ENCODE measurements around the gene KIAA1958. TPM values are rescaled to one million over a fixed set of nuclear protein-coding genes. Genes with fewer than 3 reads are reported as not detected.
"Not testable (repeated sequence)": the region's sequence is repeated elsewhere in the genome, so short reads cannot be mapped to it uniquely, and the experiment has no call there.

The KIAA1958 gene
- total RNA-seq, 2 donors from 2014 or later: 7.0 to 42.8 TPM

- DNase-seq (ENCODE audit: low spot score): no peak
- Histone ChIP-seq H3K9me3 (no peaks in the 10 kb centered on the region), H3K4me1 (replicated peaks) (no peaks in the 10 kb centered on the region), H3K4me3 (no peak overlapping the region), H3K36me3 (no peaks in the 10 kb centered on the region), H3K27me3 (replicated peaks; ENCODE audit: insufficient read depth) (no peaks in the 10 kb centered on the region), H3K27ac (no peak overlapping the region)
- whole genome bisulfite sequencing: 26% methylated on average over 7 of the region's 7 CpGs
- intact Hi-C loops (cut with DNase I): no loop called here
- TF ChIP-seq CTCF (IDR thresholded peaks at IDR 0.05) (no peak), POLR2A (IDR thresholded peaks at IDR 0.05) (no peak), POLR2AphosphoS5 (IDR thresholded peaks at IDR 0.05) (no peak)
Observed at GRCh38 chr9:112670991-112671625, 184.5 kb downstream of the KIAA1958 start.

GRCh38 chr9:112673221-112673620, 186.6 kb downstream of the KIAA1958 start:
- H3K4me3 ChIP-seq; H3K27ac ChIP-seq; H3K4me1 ChIP-seq (replicated peaks); intact Hi-C loops (cut with DNase I); H3K36me3 ChIP-seq; H3K9me3 ChIP-seq; H3K27me3 ChIP-seq (replicated peaks; ENCODE audit: insufficient read depth); DNase-seq (ENCODE audit: low spot score): not testable (repeated sequence)
- WGBS: 96% methylated on average over 4 of the region's 4 CpGs

- intact Hi-C loops (cut with DNase I): no loop called here
- no peak for DNase-seq (ENCODE audit: low spot score)
- H3K4me3 ChIP-seq: no peak overlapping the region
- H3K27me3 ChIP-seq (replicated peaks; ENCODE audit: insufficient read depth): no peaks in the 10 kb centered on the region
- no peaks in the 10 kb centered on the region for H3K9me3 ChIP-seq
- no peak overlapping the region for H3K27ac ChIP-seq
- H3K4me1 ChIP-seq (replicated peaks): no peaks in the 10 kb centered on the region
- H3K36me3 ChIP-seq: no peaks in the 10 kb centered on the region
- no peak for TF ChIP-seq CTCF (IDR thresholded peaks at IDR 0.05)
- no peak for TF ChIP-seq POLR2A (IDR thresholded peaks at IDR 0.05)
- TF ChIP-seq POLR2AphosphoS5 (IDR thresholded peaks at IDR 0.05): no peak
Observed at GRCh38 chr9:112677040-112677439, 190.4 kb downstream of the KIAA1958 start.

GRCh38 chr9:112680731-112681402, 194.2 kb downstream of the KIAA1958 start:
- no peaks in the 10 kb centered on the region for H3K4me1 ChIP-seq (replicated peaks)
- H3K9me3 ChIP-seq: no peaks in the 10 kb centered on the region
- no peak overlapping the region for H3K27ac ChIP-seq
- no peak for DNase-seq (ENCODE audit: low spot score)
- H3K4me3 ChIP-seq: no peak overlapping the region
- TF ChIP-seq POLR2A (IDR thresholded peaks at IDR 0.05) (no peak), CTCF (IDR thresholded peaks at IDR 0.05) (no peak), POLR2AphosphoS5 (IDR thresholded peaks at IDR 0.05) (no peak)
- no peaks in the 10 kb centered on the region for H3K36me3 ChIP-seq
- WGBS: 60% methylated on average over 6 of the region's 6 CpGs
- H3K27me3 ChIP-seq (replicated peaks; ENCODE audit: insufficient read depth): no peaks in the 10 kb centered on the region
- intact Hi-C loops (cut with DNase I): no loop called here

- Histone ChIP-seq H3K27me3 (replicated peaks; ENCODE audit: insufficient read depth) (no peaks in the 10 kb centered on the region), H3K9me3 (no peaks in the 10 kb centered on the region), H3K4me3 (no peak overlapping the region), H3K4me1 (replicated peaks) (no peaks in the 10 kb centered on the region), H3K27ac (no peak overlapping the region), H3K36me3 (no peaks in the 10 kb centered on the region)
- no peak for DNase-seq (ENCODE audit: low spot score)
- TF ChIP-seq POLR2AphosphoS5 (IDR thresholded peaks at IDR 0.05) (no peak), CTCF (IDR thresholded peaks at IDR 0.05) (no peak), POLR2A (IDR thresholded peaks at IDR 0.05) (no peak)
- WGBS: 90% methylated on average over 6 of the region's 6 CpGs
- intact Hi-C loops (cut with DNase I): no loop called here
Observed at GRCh38 chr9:112689161-112689740, 202.6 kb downstream of the KIAA1958 start.
